ENCODE measurements around the gene TCEANC.
A peak's percentile ranks its signal among the peaks of the same experiment; 100 is the strongest.
"Not testable (repeated sequence)": the region's sequence is repeated elsewhere in the genome, so short reads cannot be mapped to it uniquely, and the experiment has no call there.

Gene TCEANC

DNA sequence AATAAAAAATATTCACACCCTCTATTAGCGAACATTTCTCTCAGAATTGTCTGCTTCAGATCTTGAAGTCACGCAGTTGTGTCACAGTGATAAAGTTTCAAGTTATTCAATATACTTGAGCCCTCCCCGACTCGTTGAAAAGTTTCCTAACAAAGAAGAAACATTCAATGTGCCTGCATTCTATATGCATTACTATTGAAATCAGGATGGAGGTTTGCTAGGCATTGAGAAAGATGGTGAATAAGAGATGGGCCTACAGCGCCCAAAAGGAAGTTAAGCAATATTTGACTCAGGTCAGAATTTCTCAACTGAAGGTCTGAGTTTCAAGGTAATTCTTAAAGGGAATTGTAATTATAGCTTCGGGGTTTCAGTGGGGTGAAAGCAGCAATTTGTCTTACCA is 6.1 kb downstream of the TCEANC start:
- DNase-seq = peak; percentile 37 to 53

DNA sequence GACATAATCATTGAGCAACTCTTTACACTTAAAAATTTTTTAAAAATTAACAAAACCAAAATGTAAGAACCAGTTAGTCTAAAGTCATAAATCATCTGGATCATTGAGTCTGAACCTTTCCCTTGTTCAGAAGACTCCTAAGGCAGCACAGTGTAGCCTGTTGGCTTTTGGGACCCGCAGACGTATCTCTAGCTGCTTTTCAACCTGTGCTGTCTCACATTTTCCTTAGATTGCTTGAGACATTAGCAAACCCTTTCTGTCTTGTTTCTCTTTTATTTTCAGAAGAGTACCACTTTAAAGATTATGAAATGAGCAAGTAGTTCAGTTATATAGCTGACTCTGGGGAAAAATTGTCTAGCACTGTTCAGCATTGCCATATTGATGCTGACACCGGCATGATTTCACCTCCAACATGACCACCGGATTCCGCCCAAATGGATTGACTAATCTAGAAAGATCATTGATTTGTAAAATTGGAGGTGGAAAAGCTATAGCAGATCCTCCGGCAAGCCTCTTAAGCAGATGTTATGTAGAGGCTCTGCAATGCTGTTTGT is 8.9 kb downstream of the TCEANC start:
- no peak for DNase-seq

DNA sequence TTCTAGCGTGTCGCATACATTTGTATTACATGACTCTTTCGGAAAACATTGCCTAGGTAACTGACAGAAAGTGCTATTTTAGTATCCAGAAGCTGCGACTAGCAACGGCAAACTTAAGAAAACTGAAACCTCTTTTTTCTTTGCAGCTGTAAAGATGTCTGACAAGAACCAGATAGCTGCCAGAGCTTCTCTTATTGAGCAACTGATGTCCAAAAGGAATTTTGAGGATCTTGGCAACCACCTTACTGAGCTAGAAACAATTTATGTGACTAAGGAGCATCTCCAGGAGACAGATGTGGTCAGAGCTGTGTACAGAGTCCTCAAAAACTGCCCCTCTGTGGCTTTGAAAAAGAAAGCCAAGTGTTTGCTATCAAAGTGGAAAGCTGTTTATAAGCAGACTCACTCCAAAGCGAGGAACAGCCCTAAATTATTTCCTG is 9.4 kb downstream of the TCEANC start:
- no peak for DNase-seq

DNA sequence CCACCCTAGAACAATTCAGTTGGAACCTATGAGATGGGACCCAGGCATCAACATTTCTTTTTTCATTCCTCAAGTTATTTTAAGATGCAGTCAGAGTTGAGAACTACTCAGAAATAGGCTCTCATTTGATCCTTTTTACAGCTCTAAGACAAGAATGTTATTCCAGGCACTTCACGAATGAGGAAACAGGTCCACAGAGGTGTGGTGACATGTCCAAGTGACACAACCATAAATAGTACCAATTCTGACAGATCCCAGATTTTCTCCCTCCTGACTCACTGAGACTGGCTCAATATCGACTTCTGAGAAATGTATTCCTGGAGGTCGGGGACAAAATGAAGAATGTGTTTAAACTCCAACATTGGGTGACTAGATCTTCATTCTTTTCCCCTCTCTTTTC is 11.1 kb downstream of the TCEANC start:
- no peak for DNase-seq

DNA sequence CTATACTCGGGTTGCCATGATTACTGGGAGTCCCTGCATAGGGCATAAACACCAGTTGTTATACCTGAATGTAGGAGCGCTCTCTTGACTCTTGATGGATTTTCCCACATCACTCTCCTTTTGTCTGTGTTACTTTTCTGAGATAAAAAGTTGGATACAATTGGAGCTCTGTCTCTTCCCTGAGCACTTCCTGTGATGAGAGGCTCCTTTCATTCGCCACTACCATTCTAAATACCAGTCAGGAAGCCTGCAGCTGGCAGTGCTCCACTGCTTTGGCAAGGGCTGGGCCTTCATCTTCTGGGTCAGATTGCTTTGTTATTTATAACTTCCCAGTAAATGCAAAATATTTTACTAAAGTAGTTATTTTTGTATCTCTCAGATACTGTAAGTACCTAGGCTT is 13.9 kb downstream of the TCEANC start:
- no peak for DNase-seq

DNA sequence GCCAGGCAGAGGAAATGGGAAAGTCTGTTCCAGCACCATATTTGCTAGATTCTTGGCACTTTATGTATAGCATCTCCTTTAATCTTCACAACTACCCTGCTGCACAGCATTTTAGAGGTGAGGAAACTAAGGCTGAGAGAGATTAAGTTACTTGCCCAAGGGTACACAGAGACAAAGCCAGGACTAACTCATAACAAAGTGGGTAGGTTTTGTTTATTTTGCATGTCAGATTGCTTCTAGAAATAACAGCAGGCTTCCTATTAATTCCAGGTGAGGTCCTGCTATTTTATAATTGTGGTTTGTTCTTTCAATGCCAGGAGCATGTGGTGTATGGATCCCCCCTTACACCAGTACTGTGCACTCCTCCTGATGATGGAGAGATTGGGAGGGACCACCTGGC is 15.0 kb downstream of the TCEANC start:
- DNase-seq = no peak

DNA sequence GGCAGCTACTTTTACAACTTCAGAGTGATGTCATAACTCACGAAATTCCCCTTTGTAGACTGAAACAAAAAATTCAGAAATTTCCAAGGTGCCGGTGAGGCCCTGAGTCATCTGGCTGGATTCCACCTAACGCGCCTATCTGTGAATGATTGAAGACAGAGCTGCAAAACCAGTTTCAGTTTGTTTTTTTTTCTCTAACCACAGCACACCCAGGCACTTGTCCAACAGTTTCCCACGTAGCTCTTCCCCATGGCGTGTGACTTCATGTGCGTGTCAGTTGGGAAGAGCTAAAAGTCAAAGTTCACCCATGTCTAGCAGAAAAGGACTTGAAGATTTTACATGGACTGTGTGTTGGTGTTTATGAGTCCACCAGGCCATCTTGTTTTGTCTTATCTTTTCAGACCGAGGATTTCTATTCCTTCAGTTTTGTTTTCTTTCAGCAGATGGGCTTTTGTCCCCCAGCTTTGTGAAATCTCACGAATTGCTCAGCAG is 16.4 kb downstream of the TCEANC start:
- DNase-seq = peak; percentile 67 to 81

DNA sequence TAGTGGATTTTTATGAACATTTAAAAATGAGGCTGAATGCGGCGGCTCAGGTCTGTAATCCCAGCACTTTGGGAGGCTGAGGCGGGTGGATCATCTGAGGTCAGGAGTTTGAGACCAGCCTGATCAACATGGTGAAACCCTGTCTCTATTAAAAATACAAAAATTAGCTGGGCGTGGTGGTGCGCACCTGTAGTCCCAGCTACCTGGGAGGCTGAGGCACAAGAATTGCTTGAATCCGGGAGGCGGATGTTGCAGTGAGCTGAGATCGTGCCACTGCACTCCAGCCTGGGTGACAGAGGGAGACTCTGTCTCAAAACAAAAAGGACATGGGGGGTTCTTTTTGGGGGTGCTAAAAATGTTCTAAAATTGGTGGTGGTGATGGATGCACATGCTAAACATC is 16.8 kb downstream of the TCEANC start:
- not testable (repeated sequence) for DNase-seq

DNA sequence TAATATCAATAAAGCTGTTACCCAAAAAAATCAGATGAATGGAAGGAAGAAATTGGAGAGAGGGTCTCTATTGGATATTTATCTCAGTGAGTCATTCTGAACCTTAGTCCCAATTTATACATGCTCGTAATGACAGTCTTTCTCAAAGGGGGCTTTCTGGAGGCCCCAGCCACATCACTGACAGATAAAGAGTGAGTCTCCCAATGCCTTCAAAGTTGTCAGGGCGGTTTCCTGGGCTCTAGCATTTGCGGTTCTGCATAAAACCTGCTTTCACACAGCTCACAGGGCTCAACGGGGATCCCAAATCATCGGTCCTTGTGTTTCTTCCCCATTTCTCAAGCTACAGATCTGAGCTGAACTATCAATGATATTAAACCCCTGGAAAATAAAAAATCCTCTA is 17.3 kb downstream of the TCEANC start:
- no peak for DNase-seq

DNA sequence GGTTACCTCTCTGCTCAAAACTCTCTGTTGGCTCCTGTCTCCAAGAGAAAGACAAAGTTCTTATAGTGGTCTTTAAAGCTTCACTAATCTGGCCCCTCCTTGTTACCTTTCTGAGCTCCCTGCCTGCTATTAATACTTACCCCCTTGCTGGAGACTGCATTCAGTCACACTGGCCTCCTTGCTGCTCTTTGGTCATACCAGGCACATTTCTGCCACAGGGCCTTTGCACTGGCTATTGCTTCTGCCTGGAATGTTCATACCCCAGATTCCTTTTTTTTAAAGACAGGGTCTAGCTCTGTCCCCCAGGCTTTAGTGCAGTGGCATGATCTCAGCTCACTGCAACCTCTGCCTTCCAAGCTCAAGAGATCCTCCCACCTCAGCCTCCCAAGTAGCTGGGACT is 20.1 kb downstream of the TCEANC start:
- no peak for DNase-seq

DNA sequence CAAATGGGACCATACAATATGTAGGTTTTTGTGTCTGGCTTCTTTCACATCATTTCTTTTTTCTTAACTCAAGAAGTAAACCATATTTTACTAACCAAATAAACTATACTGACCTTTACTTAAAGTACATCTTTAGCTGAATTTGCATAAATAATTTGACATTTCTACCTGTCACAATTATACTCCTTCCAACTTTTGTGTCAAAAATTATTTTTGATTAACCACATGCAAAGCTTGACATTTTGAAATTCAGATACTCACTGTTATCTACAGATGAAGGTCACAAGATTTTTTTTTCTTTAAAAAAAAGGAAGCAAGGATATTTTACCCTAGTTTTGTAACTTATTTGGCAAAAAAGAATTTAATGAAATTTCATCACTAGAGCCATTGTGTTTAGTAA is 23.9 kb downstream of the TCEANC start:
- no peak for DNase-seq

DNA sequence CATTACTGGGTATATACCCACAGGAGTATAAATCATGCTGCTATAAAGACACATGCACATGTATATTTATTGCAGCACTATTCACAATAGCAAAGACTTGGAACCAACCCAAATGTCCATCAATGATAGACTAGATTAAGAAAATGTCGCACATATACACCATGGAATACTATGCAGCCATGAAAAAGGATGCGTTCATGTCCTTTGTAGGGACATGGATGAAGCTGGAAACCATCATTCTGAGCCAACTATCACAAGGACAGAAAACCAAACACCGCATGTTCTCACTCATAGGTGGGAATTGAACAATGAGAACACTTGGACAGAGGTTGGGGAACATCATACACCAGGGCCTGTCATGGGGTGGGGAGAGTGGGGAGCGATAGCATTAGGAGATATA is 26.8 kb downstream of the TCEANC start:
- not testable (repeated sequence) for DNase-seq

DNA sequence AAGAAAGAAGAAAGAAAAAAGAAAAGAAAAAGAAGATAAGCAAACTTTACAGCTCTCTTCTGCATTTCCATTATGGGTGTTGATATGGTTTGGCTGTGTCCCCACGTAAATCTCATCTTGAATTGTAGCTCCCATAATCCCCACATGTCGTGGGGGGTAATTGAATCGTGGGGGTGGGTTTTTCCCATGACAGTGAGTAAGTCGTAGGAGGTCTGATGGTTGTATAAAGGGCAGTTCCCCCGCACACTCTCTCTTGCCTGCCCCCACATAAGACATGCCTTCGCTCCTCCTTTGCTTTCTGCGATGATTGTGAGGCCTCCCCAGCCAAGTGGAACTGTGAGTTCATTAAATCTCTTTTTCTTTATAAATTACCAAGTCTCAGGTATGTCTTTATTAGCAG is 28.7 kb downstream of the TCEANC start:
- DNase-seq = no peak

DNA sequence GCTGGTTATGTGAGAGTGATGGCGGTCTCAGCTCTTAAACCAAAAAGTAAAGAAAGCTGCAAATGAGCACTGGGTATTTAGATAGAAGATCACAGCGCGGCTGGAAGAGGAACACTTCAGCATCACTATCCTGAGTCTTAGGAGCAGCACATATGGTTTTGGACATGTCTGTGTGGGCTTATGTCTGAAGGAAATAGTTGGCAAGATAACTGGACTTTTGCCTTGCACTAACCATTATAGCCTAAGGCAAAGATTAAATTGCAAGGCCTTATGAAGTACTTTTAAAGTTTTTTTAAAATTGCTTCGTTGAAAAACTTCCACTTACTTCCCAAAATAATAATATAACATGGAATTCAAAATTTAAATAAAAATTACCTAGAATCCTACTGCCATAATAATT is 31.4 kb downstream of the TCEANC start:
- DNase-seq = no peak

DNA sequence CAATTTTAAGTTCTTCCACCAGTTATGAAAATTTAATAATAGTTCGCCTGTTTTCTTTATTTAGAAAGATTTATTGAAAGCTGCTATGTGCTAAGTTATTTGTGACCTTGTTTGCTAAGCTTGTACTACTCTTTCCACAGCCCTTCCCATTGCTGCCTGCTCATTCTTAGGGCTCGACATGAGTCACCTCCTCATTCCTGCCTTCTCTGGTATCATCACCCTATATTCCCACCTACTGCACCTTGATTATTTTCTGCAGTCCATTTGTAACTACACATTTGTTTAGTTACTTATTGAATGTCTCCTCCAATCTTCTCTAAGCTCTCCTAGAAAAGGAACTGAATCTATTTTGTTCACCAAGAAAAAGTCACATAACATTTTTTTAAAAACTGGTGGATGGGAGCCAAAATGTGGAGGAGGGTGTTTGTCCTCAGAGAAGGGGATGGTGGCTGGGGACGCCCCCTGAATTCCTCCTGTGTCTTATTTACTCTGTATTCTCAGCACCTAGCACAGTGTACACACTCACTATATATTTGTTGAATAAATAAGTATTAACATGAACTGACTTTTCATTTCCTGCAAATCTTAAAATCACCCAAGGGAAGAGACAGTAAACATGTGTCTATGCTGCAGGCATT is 32.3 kb downstream of the TCEANC start:
- no peak for DNase-seq

DNA sequence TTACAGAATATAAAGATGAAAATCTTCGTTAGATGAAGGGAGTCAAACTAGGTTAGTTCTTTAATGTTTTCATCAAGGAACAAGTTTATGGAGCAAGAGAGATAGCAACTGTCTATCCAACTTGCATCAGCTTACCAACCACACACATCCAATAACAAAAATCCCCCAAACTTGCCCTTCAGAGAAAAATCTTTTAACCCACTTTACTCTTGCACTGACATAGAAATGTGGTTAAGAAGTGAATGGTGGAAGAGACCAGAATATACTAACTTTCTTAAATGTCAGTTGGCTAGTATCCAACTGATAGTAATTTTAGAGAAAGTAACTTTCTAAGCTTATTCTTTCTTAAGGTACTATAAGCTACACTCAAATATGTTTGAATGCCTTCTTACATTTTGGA is 34.3 kb downstream of the TCEANC start:
- no peak for DNase-seq

DNA sequence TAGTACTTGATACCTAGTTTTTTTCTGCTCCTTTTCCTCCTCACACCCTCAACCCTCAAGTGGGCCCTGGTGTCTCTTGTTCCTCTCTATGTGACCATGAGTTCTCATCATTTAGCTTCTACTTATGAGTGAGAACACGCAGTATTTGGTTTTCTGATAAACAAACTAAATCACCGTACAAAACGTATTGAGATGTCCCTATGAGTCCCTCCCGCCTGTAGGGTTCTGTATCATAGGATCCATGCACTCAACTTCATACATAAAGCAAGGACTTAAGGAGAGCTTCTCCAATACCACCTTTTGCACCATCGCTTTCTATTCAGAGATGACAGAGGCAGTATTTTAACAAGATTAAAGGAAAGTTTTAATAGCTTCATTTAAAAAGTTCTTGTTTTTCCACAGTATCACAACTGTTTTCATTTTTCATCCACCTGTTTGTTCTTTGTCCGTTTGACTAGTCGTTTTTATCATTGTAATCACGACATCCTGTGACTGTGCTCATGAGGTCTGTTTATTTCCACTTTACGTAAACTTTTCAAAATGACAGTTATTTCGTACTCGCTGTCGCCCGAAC is 35.5 kb downstream of the TCEANC start:
- DNase-seq = no peak

DNA sequence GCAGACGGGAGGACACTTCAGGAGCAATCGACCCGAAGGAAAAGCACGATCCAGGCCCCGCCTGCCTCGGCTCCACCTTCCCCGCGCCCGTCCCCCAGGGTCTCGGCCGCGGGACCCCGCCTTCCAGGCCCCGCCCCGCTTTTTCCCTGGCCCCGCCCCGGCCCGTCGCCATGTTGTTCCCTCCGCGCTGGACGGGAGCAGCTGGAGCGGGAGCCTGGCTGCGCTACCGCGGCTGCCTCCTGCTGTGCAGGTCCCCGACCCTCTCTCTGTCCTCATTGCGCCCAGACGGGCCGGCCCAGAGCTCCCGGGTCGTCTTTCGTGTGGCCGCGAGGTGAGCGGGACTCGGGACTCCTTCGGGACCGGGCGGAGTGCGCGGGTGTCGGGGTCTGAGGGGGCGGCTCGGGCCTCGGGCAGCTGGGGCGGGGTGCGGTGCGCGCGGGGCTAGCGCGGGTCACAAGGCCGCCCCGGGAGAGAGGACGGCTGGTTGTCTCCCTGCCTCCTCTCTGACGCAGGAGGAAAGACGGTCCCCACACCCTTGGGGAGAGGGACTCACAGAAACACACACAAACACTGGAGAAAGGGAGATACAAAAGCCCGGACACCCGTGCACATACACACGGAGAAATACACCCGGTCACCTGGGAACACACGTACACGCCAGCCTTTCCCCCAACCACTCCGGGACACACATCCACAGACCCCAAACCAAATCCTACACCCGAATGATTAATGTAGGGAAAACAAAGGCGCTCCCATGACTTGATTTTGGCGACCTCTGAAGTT is 36.2 kb downstream of the TCEANC start, which contains the start of gene RAB9A:
TSS of gene RAB9A (plus strand) at position 171 of the 783 bp plus-strand sequence. CDS start 19,619 bp downstream, outside the sequence.
- peak; percentile 74 to 80 for DNase-seq

DNA sequence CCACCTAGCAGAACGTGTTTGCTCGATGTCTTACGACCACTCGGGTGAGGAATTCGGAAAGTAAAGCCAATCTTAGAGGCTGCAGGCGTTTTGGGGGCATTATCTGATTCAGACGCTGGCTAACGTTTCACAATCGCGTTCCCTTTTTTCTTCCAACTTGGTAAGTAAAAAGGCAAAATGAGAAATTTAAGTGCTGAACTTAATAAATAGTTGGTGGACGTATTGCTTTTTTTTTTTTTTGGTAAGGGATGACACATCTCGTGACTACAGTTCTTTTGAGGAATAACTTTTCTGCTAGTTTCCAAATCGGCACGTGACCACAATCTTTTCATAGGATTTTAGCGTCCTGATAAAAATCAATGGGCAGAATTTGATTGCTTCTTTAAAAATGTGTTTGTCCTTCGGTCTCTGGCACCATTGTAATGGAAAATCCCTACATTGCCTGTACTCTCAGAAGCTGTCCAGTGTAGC is 36.8 kb downstream of the TCEANC start:
- no peak for DNase-seq

DNA sequence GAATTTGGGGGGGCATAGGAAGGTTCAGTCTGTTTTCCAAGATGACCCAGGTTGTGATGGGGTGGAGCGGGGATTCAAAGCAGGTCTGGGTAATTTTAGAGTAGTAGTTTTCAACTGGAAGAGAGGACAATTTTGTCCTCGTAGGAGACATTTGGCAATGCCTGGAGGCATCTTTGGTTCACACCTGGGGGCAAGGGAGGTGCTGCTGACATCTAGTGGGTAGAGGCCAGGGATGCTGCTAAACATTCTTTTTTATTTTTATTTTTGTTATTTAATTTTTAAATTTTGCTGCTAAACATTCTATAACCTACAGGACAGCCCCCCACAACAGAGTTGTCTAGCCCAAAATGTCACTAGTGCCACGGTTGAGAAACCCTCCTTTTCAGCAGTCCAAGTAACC is 37.9 kb downstream of the TCEANC start:
- DNase-seq = no peak

DNA sequence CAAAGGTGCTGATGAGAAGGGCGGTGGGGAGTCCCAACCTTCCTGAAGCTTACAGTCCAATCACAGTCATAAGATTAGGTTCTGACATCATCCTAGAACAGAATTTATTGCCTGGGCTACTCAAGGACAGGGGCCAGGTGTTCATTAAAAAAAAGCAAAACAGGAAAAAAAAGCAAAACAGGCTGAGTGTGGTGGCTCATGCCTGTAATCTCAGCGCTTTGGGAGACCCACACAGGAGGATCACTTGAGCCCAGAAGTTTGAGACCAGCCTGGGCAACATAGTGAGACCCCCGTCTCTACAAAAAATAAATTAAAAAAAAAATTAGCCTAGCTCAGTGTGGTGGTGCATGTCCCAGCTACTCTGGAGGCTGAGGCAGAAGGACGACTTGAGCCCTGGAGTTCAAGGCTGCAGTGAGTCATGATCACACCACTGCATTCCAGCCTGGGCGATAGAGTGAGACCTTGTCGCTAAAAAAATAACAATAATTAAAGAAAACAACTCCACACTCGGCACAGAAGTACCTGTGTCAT is 39.0 kb downstream of the TCEANC start:
- no peak for DNase-seq

DNA sequence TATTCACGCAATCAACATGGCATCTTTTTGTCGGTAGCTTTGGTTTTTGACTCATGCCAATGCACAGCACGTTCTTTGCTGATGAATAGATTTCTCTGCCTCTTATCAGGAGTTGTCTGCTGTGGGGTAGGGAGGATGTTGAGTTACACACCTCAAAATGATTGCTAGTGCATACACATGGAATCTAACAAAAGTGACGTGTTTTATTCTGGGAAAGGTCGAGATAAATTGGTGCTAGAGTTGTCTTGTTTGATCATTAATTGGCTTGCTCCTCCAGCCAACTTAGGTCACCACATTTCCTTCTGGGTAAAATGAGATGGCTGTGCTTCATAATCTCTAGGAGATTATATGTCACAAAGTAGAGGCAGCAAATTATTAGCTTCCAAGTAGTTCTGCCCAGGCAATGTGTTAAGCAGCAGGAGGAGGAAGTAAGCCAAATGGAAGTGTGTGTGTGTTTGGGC is 39.9 kb downstream of the TCEANC start:
- no peak for DNase-seq

Measured in inflammatory macrophage (primary cell).